Natural killer cell (primary cell): ENCODE measurements around the gene P2RY2. TPM values are rescaled to one million over a fixed set of nuclear protein-coding genes. Genes with fewer than 3 reads are reported as not detected.

Experiments
- ATAC-seq, 3 donors: fragments of 150-1000 bp in 2 of 3; fragments of 200-7000 bp in 1 of 3; cut with Tn5 transposase; 1 replicate in 1 of 3; 2 replicates in 2 of 3; pipeline ENCODE4 v1.10.0; 2021; ENCODE audit warnings: mild to moderate bottlenecking in 2 of 3, moderate library complexity in 2 of 3
- DNase-seq, 2 donors: peaks; one replicate each; pipeline versions ENCODE4 v3.0.0 to v3.0.0-alpha.2; 2013 to 2021; ENCODE audit warnings: mixed read lengths in 1 of 2
- H3K27ac ChIP-seq: one replicate; pipeline ENCODE4 v1.5.1; 2013; ENCODE audit warnings: mild to moderate bottlenecking, low read length
- H3K27me3 ChIP-seq: one replicate; pipeline ENCODE4 v1.6.1; 2013; ENCODE audit warnings: low read length; ENCODE audit not compliant: control insufficient read depth, insufficient read depth
- H3K36me3 ChIP-seq: one replicate; pipeline ENCODE4 v1.6.1; 2013; ENCODE audit warnings: low read length; ENCODE audit not compliant: control insufficient read depth, insufficient read depth
- H3K4me1 ChIP-seq: one replicate; pipeline ENCODE4 v1.6.1; 2013; ENCODE audit warnings: low read length; ENCODE audit not compliant: control insufficient read depth, insufficient read depth
- H3K4me3 ChIP-seq: one replicate; pipeline ENCODE4 v1.5.1; 2013; ENCODE audit warnings: low read length
- H3K9me3 ChIP-seq: one replicate; pipeline ENCODE4 v1.6.1; 2013; ENCODE audit warnings: low read length; ENCODE audit not compliant: control insufficient read depth, insufficient read depth
- H3K27ac Mint-ChIP-seq, 2 donors: one replicate each; pipeline ENCODE4 v1.8.0; 2022; ENCODE audit warnings: mild to moderate bottlenecking in 2 of 2, mixed read lengths in 2 of 2, moderate library complexity in 1 of 2
- H3K27me3 Mint-ChIP-seq, 2 donors: one replicate each; pipeline ENCODE4 v1.8.0; 2022; ENCODE audit warnings: low read depth in 2 of 2, mixed read lengths in 2 of 2
- H3K36me3 Mint-ChIP-seq: one replicate; pipeline ENCODE4 v1.8.0; 2022; ENCODE audit warnings: mixed read lengths
- H3K4me1 Mint-ChIP-seq, 2 donors: one replicate each; pipeline ENCODE4 v1.8.0; 2022; ENCODE audit warnings: mixed read lengths in 2 of 2
- H3K4me3 Mint-ChIP-seq: one replicate; pipeline ENCODE4 v1.8.0; 2022; ENCODE audit warnings: mild to moderate bottlenecking, moderate library complexity, mixed read lengths
- H3K9me3 Mint-ChIP-seq, 2 donors: one replicate each; pipeline ENCODE4 v1.8.0; 2022; ENCODE audit warnings: mixed read lengths in 2 of 2
- WGBS: methylation state at CpG from one replicate; pipeline ENCODE4 v1.1.7; 2013; ENCODE audit warnings: missing lambda C conversion rate; ENCODE audit not compliant: insufficient coverage; 5-methylcytosine and 5-hydroxymethylcytosine counted together
- intact Hi-C: fragments of 100-400 bp; cut with micrococcal nuclease; formaldehyde crosslinking; loops from one replicate; pipeline ENCODE4 v1.14.2; 2022
- total RNA-seq, 4 donors: library from RNA; stranded (reverse); fragments of 120-200 nt in 1 of 4; gene quantifications; one replicate each; pipeline versions ENCODE4 v1.2.3 to v1.2.4, GENCODE V29; 2013 to 2022
- TF ChIP-seq, protein P1 (sequence below): fragments of 200-600 bp; IDR thresholded peaks from one replicate; pipeline ENCODE4 v1.8.0; 2022; ENCODE audit warnings: antibody characterized with exemption

Gene P2RY2
- total RNA-seq, 3 donors from 2014 or later (not counting 1 experiment from before 2014, with no cell fraction given), result 0.27 to 1.0 (median 0.90) TPM

DNA sequence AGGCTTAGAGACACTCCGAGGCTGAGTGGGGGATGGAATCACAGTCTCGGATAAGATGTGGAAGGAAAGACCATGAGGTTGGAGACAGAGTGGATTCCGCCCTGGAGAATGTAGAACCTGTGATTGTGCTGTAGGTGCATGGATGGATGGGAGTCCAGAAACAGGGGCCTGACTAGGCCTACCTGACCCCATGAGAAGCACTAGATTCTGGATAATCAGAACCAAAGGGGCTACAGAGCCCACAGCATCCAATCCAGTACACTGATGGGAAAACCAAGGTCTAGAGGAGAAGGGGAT lies 43.6 kb upstream of the P2RY2 start:
- H3K4me1 Mint-ChIP-seq, result peaks cover 5 to 13% of the 10 kb centered on the region in 2 donors
- Histone ChIP-seq H3K4me3 (no peak overlapping the region), H3K9me3 (no peaks in the 10 kb centered on the region), H3K27ac (no peak overlapping the region), H3K36me3 (no peaks in the 10 kb centered on the region), H3K27me3 (no peaks in the 10 kb centered on the region), H3K4me1 (peaks cover 10% of the 10 kb centered on the region)
- TF ChIP-seq, protein P1, sequence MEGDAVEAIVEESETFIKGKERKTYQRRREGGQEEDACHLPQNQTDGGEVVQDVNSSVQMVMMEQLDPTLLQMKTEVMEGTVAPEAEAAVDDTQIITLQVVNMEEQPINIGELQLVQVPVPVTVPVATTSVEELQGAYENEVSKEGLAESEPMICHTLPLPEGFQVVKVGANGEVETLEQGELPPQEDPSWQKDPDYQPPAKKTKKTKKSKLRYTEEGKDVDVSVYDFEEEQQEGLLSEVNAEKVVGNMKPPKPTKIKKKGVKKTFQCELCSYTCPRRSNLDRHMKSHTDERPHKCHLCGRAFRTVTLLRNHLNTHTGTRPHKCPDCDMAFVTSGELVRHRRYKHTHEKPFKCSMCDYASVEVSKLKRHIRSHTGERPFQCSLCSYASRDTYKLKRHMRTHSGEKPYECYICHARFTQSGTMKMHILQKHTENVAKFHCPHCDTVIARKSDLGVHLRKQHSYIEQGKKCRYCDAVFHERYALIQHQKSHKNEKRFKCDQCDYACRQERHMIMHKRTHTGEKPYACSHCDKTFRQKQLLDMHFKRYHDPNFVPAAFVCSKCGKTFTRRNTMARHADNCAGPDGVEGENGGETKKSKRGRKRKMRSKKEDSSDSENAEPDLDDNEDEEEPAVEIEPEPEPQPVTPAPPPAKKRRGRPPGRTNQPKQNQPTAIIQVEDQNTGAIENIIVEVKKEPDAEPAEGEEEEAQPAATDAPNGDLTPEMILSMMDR, result no peak
- no peak overlapping the region for H3K27ac Mint-ChIP-seq
- H3K36me3 Mint-ChIP-seq, result no peaks in the 10 kb centered on the region
- WGBS, result 94% methylated on average over 3 of the region's 3 CpGs
- ATAC-seq (no peak), DNase-seq (no peak)
- H3K27me3 Mint-ChIP-seq, result peaks cover 0 to 4% of the 10 kb centered on the region in 2 donors
- intact Hi-C loops, result no loop called here
- no peaks in the 10 kb centered on the region for H3K9me3 Mint-ChIP-seq
- no peak overlapping the region for H3K4me3 Mint-ChIP-seq

DNA sequence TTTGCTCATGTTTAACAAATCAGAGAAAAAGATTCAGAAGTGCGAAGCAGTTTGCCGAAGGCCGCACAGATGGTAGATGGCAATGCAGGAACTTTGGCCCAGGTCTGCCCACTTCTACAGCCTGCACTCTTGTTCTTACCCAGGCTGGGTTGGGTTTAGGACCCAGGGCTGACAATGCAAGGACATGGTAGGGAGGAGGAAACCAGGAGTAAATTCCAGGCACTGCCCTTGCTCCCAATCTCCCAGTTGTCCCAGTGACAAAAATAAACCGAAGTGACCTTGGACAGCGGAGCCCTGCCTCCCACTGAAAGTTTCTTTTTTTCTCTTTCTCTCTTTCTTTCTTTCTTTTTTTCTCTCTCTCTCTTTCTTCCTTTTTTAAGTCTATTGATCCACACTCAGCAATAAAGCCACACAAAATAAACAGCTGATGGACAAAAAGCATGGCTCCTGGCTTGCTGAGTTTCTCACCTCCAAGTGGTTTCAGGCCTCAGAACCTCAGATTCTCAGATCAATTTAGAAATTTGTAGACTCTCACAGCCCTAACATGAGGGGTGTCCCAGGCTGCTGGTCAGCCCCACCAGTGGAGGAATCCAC lies 42.4 kb upstream of the P2RY2 start:
- intact Hi-C loops, result loop anchor here (5.0 kb wide), 2 partner anchors 493 to 588 kb away; no protein-coding TSS in a partner anchor
- ATAC-seq, result no peak
- TF ChIP-seq, protein P1, result no peak
- Histone ChIP-seq H3K4me3 (no peak overlapping the region), H3K36me3 (no peaks in the 10 kb centered on the region), H3K27ac (no peak overlapping the region), H3K4me1 (peaks cover 10% of the 10 kb centered on the region), H3K27me3 (no peaks in the 10 kb centered on the region), H3K9me3 (no peaks in the 10 kb centered on the region)
- DNase-seq, result no peak
- Mint-ChIP-seq H3K27me3 (peaks cover 0 to 4% of the 10 kb centered on the region in 2 donors), H3K27ac (no peak overlapping the region), H3K4me3 (no peak overlapping the region), H3K9me3 (no peaks in the 10 kb centered on the region), H3K4me1 (peaks cover 5 to 13% of the 10 kb centered on the region in 2 donors), H3K36me3 (no peaks in the 10 kb centered on the region)
- WGBS, result 77% methylated on average over 5 of the region's 5 CpGs

DNA sequence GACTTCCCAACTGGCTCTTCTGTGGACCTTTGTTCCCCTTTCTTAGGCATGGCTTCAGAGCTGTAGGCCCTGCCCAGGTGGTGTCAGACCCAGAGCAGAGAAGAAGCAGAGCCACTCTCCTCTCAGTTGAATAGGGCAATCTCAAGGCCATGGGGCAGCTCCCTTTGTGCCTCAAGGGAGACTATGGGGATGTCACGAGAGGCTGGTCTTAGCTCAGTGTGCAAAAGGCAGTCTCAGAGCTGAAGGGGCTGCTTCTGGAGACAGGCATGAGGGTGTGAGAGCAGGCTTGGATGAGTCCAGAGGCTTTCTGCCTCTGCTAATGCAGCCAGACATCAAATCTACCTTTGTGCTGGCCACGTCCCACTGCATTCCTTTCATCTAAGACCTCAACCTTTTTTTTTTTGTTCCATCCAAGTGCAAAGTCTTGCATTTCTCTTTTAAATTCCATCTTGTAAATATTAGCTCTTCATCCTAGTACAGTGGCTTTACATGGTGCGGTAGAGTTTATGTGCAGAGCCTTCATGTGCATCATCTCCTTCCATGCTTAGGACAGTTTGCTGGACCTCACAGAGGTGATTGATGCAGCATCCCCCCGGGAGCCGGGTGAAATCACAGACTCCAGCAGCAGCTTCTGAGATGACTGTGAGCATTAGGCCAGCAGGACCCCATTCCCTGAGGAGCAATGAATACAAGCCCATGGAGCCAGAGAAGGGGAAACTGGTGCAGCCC lies 41.8 kb upstream of the P2RY2 start:
- no peak overlapping the region for H3K4me3 ChIP-seq
- no peaks in the 10 kb centered on the region for H3K27me3 ChIP-seq
- intact Hi-C loops, result loop anchor here (5.0 kb wide), 2 partner anchors 494 to 589 kb away; no protein-coding TSS in a partner anchor
- ATAC-seq, result no peak
- no peaks in the 10 kb centered on the region for H3K36me3 Mint-ChIP-seq
- no peak overlapping the region for H3K27ac Mint-ChIP-seq
- H3K27me3 Mint-ChIP-seq, result peaks cover 0 to 4% of the 10 kb centered on the region in 2 donors
- H3K9me3 ChIP-seq, result no peaks in the 10 kb centered on the region
- WGBS, result 86% methylated on average over 5 of the region's 5 CpGs
- no peaks in the 10 kb centered on the region for H3K9me3 Mint-ChIP-seq
- H3K27ac ChIP-seq, result no peak overlapping the region
- H3K4me3 Mint-ChIP-seq, result no peak overlapping the region
- H3K36me3 ChIP-seq, result no peaks in the 10 kb centered on the region
- peaks cover 10% of the 10 kb centered on the region for H3K4me1 ChIP-seq
- no peak for DNase-seq
- TF ChIP-seq, protein P1, result no peak
- peaks cover 5 to 13% of the 10 kb centered on the region in 2 donors for H3K4me1 Mint-ChIP-seq
